Heart left ventricle (tissue), 13 donors: Measurements from ENCODE around the gene CYP27C1.

Experiments
- CTCF ChIP-seq, 12 donors: fragments of 200-600 bp; sonication (generic) in 4 of 12; IDR thresholded peaks; one replicate each; pipeline versions ENCODE4 v1.5.0 to v1.8.0; 2018 to 2022; ENCODE audit warnings: antibody characterized with exemption in 12 of 12, mild to moderate bottlenecking in 5 of 12
- POLR2A ChIP-seq, 2 donors: fragments of 450-650 bp; IDR thresholded peaks; one replicate each; pipeline ENCODE4 v1.6.1; 2017; ENCODE audit warnings: antibody characterized with exemption in 2 of 2, mild to moderate bottlenecking in 2 of 2, moderate library complexity in 2 of 2
- donor health status: ischemic (EF 13 %, LVEDD 7.1; RV severe dilation, severe dysfunction).
- donor health status: DM: no; HTN: yes; CAD: no.
- donor health status: DM: no; HTN: no; CAD: no.
- donor health status: ischemic (EF 25% LVEDD 6.9; RV normal size, moderate dysfunction).
- donor health status: ischemic (EF 25% LVEDD 5.7; RV mildly dilated, moderate dysfunction).
- donor health status: ischemic (EF 35%, LVEDD 5.7; RV mildly dilated, moderate dysfunction).
- donor health status: nonischemic (EF 11% LVEDD 7.7; RV severe dilation, severe dysfunction).
- donor health status: DM: yes; HTN: yes; CAD: no.
- donor health status: PGD.
- donor health status: ischemic (EF 29% LVEDD 5.4; RV normal size, mild dysfunction).
- donor health status: nonischemic (EF 23%, LVEDD 6.1; RV moderate dilation, normal function).

- TF ChIP-seq CTCF (IDR thresholded peaks at IDR 0.05): no peak
- TF ChIP-seq POLR2A (IDR thresholded peaks at IDR 0.05): no peak
These were observed 36.8 kb upstream of the CYP27C1 start for GRCh38 chr2:127256866-127257265.
